ENCODE results near the gene PKMYT1.

DNA sequence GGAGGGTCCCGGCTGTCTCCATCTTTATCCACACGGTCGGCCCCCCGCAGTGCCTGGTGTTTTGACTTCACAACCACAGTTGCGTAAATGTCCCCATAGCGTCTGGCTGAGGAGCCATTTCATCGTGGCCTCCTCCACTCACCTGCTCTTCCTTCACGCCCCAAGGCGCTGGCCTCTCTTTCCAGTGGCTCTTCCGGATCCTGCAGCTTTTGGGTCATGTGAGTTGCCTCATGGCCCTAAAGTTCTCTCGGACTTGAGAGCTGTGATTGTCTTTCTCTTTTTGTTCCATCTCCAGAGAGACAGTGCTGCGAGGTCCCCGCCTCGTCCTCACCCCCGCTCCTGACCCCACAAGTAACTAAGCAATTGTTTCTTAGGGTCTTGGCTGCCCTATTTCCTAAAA is 45.8 kb downstream of the PKMYT1 start:
- TF ChIP-seq, protein P1, sequence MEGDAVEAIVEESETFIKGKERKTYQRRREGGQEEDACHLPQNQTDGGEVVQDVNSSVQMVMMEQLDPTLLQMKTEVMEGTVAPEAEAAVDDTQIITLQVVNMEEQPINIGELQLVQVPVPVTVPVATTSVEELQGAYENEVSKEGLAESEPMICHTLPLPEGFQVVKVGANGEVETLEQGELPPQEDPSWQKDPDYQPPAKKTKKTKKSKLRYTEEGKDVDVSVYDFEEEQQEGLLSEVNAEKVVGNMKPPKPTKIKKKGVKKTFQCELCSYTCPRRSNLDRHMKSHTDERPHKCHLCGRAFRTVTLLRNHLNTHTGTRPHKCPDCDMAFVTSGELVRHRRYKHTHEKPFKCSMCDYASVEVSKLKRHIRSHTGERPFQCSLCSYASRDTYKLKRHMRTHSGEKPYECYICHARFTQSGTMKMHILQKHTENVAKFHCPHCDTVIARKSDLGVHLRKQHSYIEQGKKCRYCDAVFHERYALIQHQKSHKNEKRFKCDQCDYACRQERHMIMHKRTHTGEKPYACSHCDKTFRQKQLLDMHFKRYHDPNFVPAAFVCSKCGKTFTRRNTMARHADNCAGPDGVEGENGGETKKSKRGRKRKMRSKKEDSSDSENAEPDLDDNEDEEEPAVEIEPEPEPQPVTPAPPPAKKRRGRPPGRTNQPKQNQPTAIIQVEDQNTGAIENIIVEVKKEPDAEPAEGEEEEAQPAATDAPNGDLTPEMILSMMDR (IDR thresholded peaks at IDR 0.05): no peak
- TF ChIP-seq RAD21 (IDR thresholded peaks at IDR 0.05; ENCODE audit: low read length) (no peak), JUND (IDR thresholded peaks at IDR 0.05) (no peak), USF2 (IDR thresholded peaks at IDR 0.05; ENCODE audit: borderline replicate concordance, low read depth, low read length) (no peak), POLR2AphosphoS5 (IDR thresholded peaks at IDR 0.05; ENCODE audit: low read depth, low read length) (no peak), MEF2A (IDR thresholded peaks at IDR 0.05; ENCODE audit: borderline replicate concordance, low read depth) (no peak), TAF1 (IDR thresholded peaks at IDR 0.05; ENCODE audit: borderline replicate concordance, low read depth, low read length) (no peak), GABPA (IDR thresholded peaks at IDR 0.05; ENCODE audit: low read depth) (no peak), USF1 (IDR thresholded peaks at IDR 0.05; ENCODE audit: borderline replicate concordance, low read depth) (no peak), MAX (IDR thresholded peaks at IDR 0.05; ENCODE audit: low read depth) (no peak), YY1 (IDR thresholded peaks at IDR 0.05; ENCODE audit: low read depth) (no peak), CHD2 (IDR thresholded peaks at IDR 0.05; ENCODE audit: low read length, partially characterized antibody) (no peak)

Data from SK-N-SH (cell line).